ENCODE results near the gene IL9.

The IL9 gene

GRCh38 chr5:135895474-135896006 lies at the start of gene IL9:
IL9 (minus strand) TSS chr5:135895841; CDS start chr5:135895816, 25 bp downstream.
- peaks cover 50% of the 10 kb centered on the region for H3K27me3 Mint-ChIP-seq (ENCODE audit: low read depth)

DNA sequence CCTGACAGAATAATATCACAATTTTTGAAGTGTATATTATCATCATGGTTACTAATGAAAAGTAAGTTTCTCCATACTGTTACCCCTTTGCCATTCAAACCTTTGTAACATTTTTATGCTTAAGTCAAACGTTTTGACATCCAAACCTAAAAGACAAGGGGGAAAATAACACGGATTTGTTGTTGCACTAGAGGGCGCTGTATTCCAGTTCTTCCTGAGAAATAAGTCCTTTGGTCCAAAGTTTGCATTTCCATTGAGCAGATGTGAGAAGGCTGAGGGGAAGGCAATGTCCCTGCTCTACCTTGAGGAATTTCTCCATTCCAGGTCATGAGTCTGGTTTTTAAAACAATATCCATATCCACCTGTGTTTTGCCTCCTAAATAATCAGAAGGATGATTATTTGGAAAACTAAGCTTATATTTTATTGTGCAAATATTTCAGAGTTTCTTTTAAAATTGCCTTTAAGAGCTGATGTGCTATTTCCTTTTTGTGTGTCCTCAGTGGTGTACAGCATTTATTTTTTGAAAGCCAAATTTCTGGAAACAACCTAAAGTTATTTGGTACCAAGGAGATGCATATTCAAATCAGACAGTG lies 49.4 kb upstream of the IL9 start:
- H3K4me1 Mint-ChIP-seq (ENCODE audit: low read depth), result no peaks in the 10 kb centered on the region
- peaks cover 10% of the 10 kb centered on the region for H3K27me3 Mint-ChIP-seq (ENCODE audit: low read depth)
- H3K4me3 Mint-ChIP-seq, result no peak overlapping the region
- no peak overlapping the region for H3K27ac Mint-ChIP-seq
- H3K36me3 Mint-ChIP-seq (ENCODE audit: low read depth), result no peaks in the 10 kb centered on the region
- H3K9me3 Mint-ChIP-seq, result no peaks in the 10 kb centered on the region

More at GRCh38 chr5:135895474-135896006, at the start of gene IL9:
- no peak within 1 kb of the TSS for H3K27ac Mint-ChIP-seq
- no peaks in the 10 kb centered on the region for H3K36me3 Mint-ChIP-seq (ENCODE audit: low read depth)
- H3K9me3 Mint-ChIP-seq, result no peaks in the 10 kb centered on the region
- H3K4me3 Mint-ChIP-seq, result no peak within 1 kb of the TSS
- peaks cover 3% of the 10 kb centered on the region for H3K4me1 Mint-ChIP-seq (ENCODE audit: low read depth)

DNA sequence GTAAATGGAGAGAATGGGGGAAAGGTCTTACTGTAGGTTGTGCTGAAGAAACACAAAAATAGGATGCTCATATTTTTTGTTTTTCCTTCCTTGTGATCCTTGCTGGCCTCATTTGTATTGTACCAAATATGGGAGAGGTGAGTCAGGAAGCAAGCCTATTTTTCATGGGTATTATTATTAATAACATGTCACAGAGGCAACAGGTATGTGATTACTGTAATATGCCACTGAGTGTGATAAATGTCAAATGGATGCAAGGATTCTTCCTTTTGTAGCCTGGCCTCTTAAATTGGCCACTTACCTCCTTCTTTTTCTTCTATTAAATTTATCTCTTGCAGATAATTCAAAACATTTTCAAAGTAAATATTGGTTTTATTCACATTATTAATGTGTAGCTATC lies 48.9 kb upstream of the IL9 start:
- Mint-ChIP-seq H3K36me3 (ENCODE audit: low read depth) (no peaks in the 10 kb centered on the region), H3K4me1 (ENCODE audit: low read depth) (no peaks in the 10 kb centered on the region), H3K4me3 (no peak overlapping the region), H3K9me3 (no peaks in the 10 kb centered on the region), H3K27me3 (ENCODE audit: low read depth) (peaks cover 10% of the 10 kb centered on the region), H3K27ac (no peak overlapping the region)

DNA sequence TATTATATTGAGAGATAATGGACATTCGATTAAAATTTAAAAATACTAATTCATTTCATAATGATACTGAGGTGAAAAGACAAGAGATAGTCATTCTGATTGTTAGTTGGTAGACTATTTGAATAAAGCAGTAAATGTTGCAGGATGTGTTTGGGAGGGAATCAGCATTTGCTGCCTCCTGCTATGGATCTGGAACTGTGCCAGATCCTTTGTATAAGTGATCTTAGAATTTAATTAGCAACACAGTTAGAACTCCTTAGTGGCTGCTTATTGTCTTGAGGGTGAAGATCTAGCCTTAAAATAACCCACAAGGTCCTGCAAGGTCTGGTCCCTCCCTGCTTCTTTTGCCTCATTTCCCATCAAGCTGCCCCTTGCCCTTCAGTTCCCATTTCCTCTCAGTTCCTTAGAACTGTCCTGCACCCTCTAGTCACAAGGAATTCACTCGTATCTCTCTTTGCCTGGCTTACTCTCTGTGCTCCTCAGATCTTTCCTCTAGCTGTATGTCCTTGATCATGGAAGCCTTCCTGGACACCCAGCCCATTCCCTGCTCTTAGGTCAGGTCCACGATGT lies 46.6 kb upstream of the IL9 start:
- H3K27ac Mint-ChIP-seq, result no peak overlapping the region
- no peaks in the 10 kb centered on the region for H3K9me3 Mint-ChIP-seq
- no peaks in the 10 kb centered on the region for H3K4me1 Mint-ChIP-seq (ENCODE audit: low read depth)
- H3K36me3 Mint-ChIP-seq (ENCODE audit: low read depth), result no peaks in the 10 kb centered on the region
- H3K27me3 Mint-ChIP-seq (ENCODE audit: low read depth), result peaks cover 21% of the 10 kb centered on the region
- no peak overlapping the region for H3K4me3 Mint-ChIP-seq

GRCh38 chr5:135941711-135942110 lies 46.1 kb upstream of the IL9 start:
- H3K27me3 Mint-ChIP-seq (ENCODE audit: low read depth), result peaks cover 22% of the 10 kb centered on the region
- H3K4me1 Mint-ChIP-seq (ENCODE audit: low read depth), result no peaks in the 10 kb centered on the region
- no peak overlapping the region for H3K27ac Mint-ChIP-seq
- no peaks in the 10 kb centered on the region for H3K36me3 Mint-ChIP-seq (ENCODE audit: low read depth)
- no peaks in the 10 kb centered on the region for H3K9me3 Mint-ChIP-seq
- no peak overlapping the region for H3K4me3 Mint-ChIP-seq

DNA sequence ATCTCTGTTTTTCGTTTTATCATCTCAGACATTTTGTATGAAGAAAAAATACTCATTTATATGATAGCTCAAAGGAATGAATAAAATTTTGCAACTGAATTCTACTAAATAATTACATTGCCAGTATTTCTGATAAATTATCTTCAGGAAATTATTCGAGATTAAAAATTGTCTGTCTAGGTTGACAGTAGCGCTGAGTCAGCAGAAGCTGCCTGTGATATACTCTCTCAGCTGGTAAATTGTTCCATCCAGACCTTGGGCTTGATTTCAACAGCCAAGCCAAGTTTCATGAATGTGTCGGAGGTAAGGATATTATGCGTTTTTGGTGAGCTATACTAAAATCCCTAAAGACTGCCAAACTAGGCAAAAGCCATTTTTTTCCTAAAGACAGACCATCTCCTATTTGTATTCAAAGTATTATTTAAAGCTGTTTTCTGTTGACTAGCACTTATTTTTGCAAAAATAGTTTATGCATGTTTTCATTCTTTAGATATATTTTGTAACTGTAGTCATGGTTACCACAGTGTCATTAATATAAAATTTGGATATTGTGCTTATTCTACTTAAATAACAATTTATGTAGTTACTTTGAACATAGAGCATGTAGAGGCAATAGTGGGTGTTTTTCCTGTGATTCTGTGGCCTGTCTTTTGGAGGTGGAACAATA lies 41.7 kb upstream of the IL9 start:
- Mint-ChIP-seq H3K4me1 (ENCODE audit: low read depth) (no peaks in the 10 kb centered on the region), H3K27me3 (ENCODE audit: low read depth) (peaks cover 36% of the 10 kb centered on the region), H3K9me3 (no peaks in the 10 kb centered on the region), H3K27ac (no peak overlapping the region), H3K4me3 (no peak overlapping the region), H3K36me3 (ENCODE audit: low read depth) (no peaks in the 10 kb centered on the region)

GRCh38 chr5:135934939-135935338 lies 39.3 kb upstream of the IL9 start:
- Mint-ChIP-seq H3K27me3 (ENCODE audit: low read depth) (peaks cover 45% of the 10 kb centered on the region), H3K27ac (no peak overlapping the region), H3K9me3 (no peaks in the 10 kb centered on the region), H3K36me3 (ENCODE audit: low read depth) (no peaks in the 10 kb centered on the region), H3K4me3 (no peak overlapping the region), H3K4me1 (ENCODE audit: low read depth) (no peaks in the 10 kb centered on the region)

GRCh38 chr5:135930949-135931295 lies 35.3 kb upstream of the IL9 start:
- no peak overlapping the region for H3K4me3 Mint-ChIP-seq
- no peaks in the 10 kb centered on the region for H3K4me1 Mint-ChIP-seq (ENCODE audit: low read depth)
- H3K27ac Mint-ChIP-seq, result no peak overlapping the region
- H3K27me3 Mint-ChIP-seq (ENCODE audit: low read depth), result peaks cover 53% of the 10 kb centered on the region
- H3K9me3 Mint-ChIP-seq, result no peaks in the 10 kb centered on the region
- no peaks in the 10 kb centered on the region for H3K36me3 Mint-ChIP-seq (ENCODE audit: low read depth)

GRCh38 chr5:135930029-135930948 lies 34.6 kb upstream of the IL9 start:
- no peak overlapping the region for H3K27ac Mint-ChIP-seq
- no peaks in the 10 kb centered on the region for H3K9me3 Mint-ChIP-seq
- H3K4me3 Mint-ChIP-seq, result no peak overlapping the region
- H3K27me3 Mint-ChIP-seq (ENCODE audit: low read depth), result peaks cover 51% of the 10 kb centered on the region
- no peaks in the 10 kb centered on the region for H3K4me1 Mint-ChIP-seq (ENCODE audit: low read depth)
- no peaks in the 10 kb centered on the region for H3K36me3 Mint-ChIP-seq (ENCODE audit: low read depth)

- no peaks in the 10 kb centered on the region for H3K4me1 Mint-ChIP-seq (ENCODE audit: low read depth)
- no peak overlapping the region for H3K4me3 Mint-ChIP-seq
Observed at GRCh38 chr5:135921388-135921787, 25.7 kb upstream of the IL9 start.

GRCh38 chr5:135920199-135920598 lies 24.6 kb upstream of the IL9 start:
- no peak overlapping the region for H3K4me3 Mint-ChIP-seq
- no peaks in the 10 kb centered on the region for H3K36me3 Mint-ChIP-seq (ENCODE audit: low read depth)
- peaks cover 31% of the 10 kb centered on the region for H3K27me3 Mint-ChIP-seq (ENCODE audit: low read depth)

More at GRCh38 chr5:135921388-135921787, 25.7 kb upstream of the IL9 start:
- Mint-ChIP-seq H3K36me3 (ENCODE audit: low read depth) (no peaks in the 10 kb centered on the region), H3K27ac (no peak overlapping the region), H3K27me3 (ENCODE audit: low read depth) (peaks cover 37% of the 10 kb centered on the region), H3K9me3 (no peaks in the 10 kb centered on the region)

DNA sequence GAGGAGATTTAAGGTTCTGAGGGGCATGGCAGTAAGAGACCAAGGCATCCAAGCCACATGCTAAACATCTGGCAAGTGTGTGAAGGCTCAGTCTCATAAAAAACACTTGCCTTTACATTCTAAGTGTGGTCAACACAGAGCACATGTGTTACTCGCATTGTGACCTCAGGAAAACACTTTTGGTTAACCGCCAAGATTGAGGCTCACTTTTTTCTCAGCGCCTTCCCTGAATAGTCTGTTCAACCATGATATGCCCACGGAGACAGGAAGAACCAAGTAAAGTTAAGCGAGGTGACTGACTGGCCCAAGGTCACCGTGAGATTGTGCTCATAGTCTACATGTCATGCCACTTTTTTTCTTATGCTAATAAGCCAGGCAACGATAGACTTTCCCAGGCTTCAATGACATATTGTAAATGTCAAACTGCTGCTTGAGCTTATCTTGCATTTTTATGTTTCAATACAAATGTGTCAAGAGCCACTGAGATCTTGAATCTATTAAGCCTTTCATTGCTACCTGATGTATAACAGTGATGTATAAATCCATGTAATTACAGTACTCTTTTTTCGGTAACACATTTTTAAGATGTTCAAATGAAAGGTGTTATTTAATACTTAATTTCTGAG lies 21.1 kb upstream of the IL9 start:
- no peak overlapping the region for H3K27ac Mint-ChIP-seq
- H3K4me3 Mint-ChIP-seq, result no peak overlapping the region
- peaks cover 27% of the 10 kb centered on the region for H3K27me3 Mint-ChIP-seq (ENCODE audit: low read depth)
- no peaks in the 10 kb centered on the region for H3K9me3 Mint-ChIP-seq
- H3K36me3 Mint-ChIP-seq (ENCODE audit: low read depth), result no peaks in the 10 kb centered on the region
- no peaks in the 10 kb centered on the region for H3K4me1 Mint-ChIP-seq (ENCODE audit: low read depth)

More at GRCh38 chr5:135920199-135920598, 24.6 kb upstream of the IL9 start:
- H3K4me1 Mint-ChIP-seq (ENCODE audit: low read depth), result no peaks in the 10 kb centered on the region
- H3K9me3 Mint-ChIP-seq, result no peaks in the 10 kb centered on the region
- no peak overlapping the region for H3K27ac Mint-ChIP-seq

- no peaks in the 10 kb centered on the region for H3K9me3 Mint-ChIP-seq
- no peak overlapping the region for H3K4me3 Mint-ChIP-seq
- peaks cover 28% of the 10 kb centered on the region for H3K27me3 Mint-ChIP-seq (ENCODE audit: low read depth)
- H3K4me1 Mint-ChIP-seq (ENCODE audit: low read depth), result no peaks in the 10 kb centered on the region
- H3K27ac Mint-ChIP-seq, result no peak overlapping the region
- H3K36me3 Mint-ChIP-seq (ENCODE audit: low read depth), result no peaks in the 10 kb centered on the region
Observed at GRCh38 chr5:135915466-135916001, 19.9 kb upstream of the IL9 start.
